Neural cell (in vitro differentiated cells): ENCODE data around the gene AGAP2. TPM values are rescaled to one million over a fixed set of nuclear protein-coding genes. Genes with fewer than 3 reads are reported as not detected.

ENCODE experiments used
- H2AFZ ChIP-seq: fragments of 200-600, 300-800 bp; sonication (generic), shearing (Covaris generic); 2 replicates; pipeline ENCODE4 v1.6.0; 2014; ENCODE audit warnings: low read depth, mild to moderate bottlenecking, antibody characterized with exemption, low read length, moderate library complexity
- H3F3A ChIP-seq: fragments of 200-600 bp; shearing (Covaris generic); 2 replicates; pipeline ENCODE4 v1.6.1; 2016; ENCODE audit warnings: mild to moderate bottlenecking, moderate library complexity, mixed read lengths, antibody characterized with exemption, low read length; ENCODE audit not compliant: insufficient read depth, poor library complexity, severe bottlenecking
- H3K27ac ChIP-seq: fragments of 200-600, 300-800 bp; sonication (generic), shearing (Covaris generic); 2 replicates; pipeline ENCODE4 v1.5.1; 2014; ENCODE audit warnings: mild to moderate bottlenecking, low read length, moderate library complexity
- H3K27me3 ChIP-seq: fragments of 300-800, 200-600 bp; sonication (generic), shearing (Covaris generic); 2 replicates; pipeline ENCODE4 v1.6.0; 2014; ENCODE audit warnings: mild to moderate bottlenecking, low read depth, low read length, moderate library complexity; ENCODE audit not compliant: insufficient read depth
- H3K36me3 ChIP-seq: fragments of 300-800, 200-600 bp; sonication (generic), shearing (Covaris generic); 2 replicates; pipeline ENCODE4 v1.5.1; 2014; ENCODE audit warnings: mild to moderate bottlenecking, antibody characterized with exemption, low read length, moderate library complexity; ENCODE audit not compliant: insufficient read depth
- H3K4me2 ChIP-seq: fragments of 300-800, 200-600 bp; sonication (generic), shearing (Covaris generic); 2 replicates; pipeline ENCODE4 v1.6.0; 2014; ENCODE audit warnings: mild to moderate bottlenecking, low read length
- H3K4me3 ChIP-seq: fragments of 300-800, 200-600 bp; sonication (generic), shearing (Covaris generic); 2 replicates; pipeline ENCODE4 v1.5.1; 2014; ENCODE audit warnings: mild to moderate bottlenecking, low read length, moderate library complexity
- H3K79me2 ChIP-seq: fragments of 200-600 bp; shearing (Covaris generic); replicated peaks from 2 replicates; pipeline ENCODE4 v1.6.0; 2014; ENCODE audit warnings: mild to moderate bottlenecking, low read length, moderate library complexity; ENCODE audit not compliant: insufficient read depth
- H3K9ac ChIP-seq: fragments of 300-800, 200-600 bp; sonication (generic), shearing (Covaris generic); 2 replicates; pipeline ENCODE4 v1.6.1; 2016; ENCODE audit warnings: mild to moderate bottlenecking, low read length, mixed read lengths
- H3K9me2 ChIP-seq: fragments of 200-600 bp; shearing (Covaris generic); 2 replicates; pipeline ENCODE4 v1.6.1; 2016; ENCODE audit warnings: mild to moderate bottlenecking, low read length, mixed read lengths; ENCODE audit not compliant: insufficient read depth
- H3K9me3 ChIP-seq: fragments of 200-600, 300-800 bp; sonication (generic), shearing (Covaris generic); 2 replicates; pipeline ENCODE4 v1.6.1; 2016; ENCODE audit warnings: mild to moderate bottlenecking, mixed run types, low read length, moderate library complexity, mixed read lengths
- H4K20me1 ChIP-seq: fragments of 200-600 bp; shearing (Covaris generic); 2 replicates; pipeline ENCODE4 v1.6.1; 2016; ENCODE audit warnings: mild to moderate bottlenecking, mixed run types; ENCODE audit not compliant: insufficient read depth
- CTCF ChIP-seq: fragments of 450-650 bp; IDR thresholded peaks from 2 replicates; pipeline ENCODE4 v1.5.1; 2014; ENCODE audit warnings: antibody characterized with exemption, mild to moderate bottlenecking, moderate library complexity; ENCODE audit not compliant: poor library complexity, severe bottlenecking
- EP300 ChIP-seq: fragments of 450-650 bp; conservative IDR thresholded peaks from 2 replicates; pipeline ENCODE4 v1.6.1; 2014; ENCODE audit warnings: antibody characterized with exemption, mild to moderate bottlenecking, moderate library complexity; ENCODE audit not compliant: poor library complexity, severe bottlenecking
- EZH2 ChIP-seq: fragments of 200-600, 300-800 bp; shearing (Covaris generic), sonication (generic); IDR thresholded peaks from 2 replicates; pipeline ENCODE4 v1.6.1; 2014; ENCODE audit warnings: antibody characterized with exemption, low read length, borderline replicate concordance, mild to moderate bottlenecking; ENCODE audit not compliant: insufficient read depth, poor library complexity, severe bottlenecking
- MXI1 ChIP-seq: fragments of 450-650 bp; conservative IDR thresholded peaks from 2 replicates; pipeline ENCODE4 v1.6.1; 2014; ENCODE audit warnings: antibody characterized with exemption, mild to moderate bottlenecking; ENCODE audit not compliant: poor library complexity, severe bottlenecking
- POLR2AphosphoS5 ChIP-seq: IDR thresholded peaks from 2 replicates; pipeline ENCODE4 v1.6.1; 2012
- RAD21 ChIP-seq: fragments of 450-650 bp; conservative IDR thresholded peaks from 2 replicates; pipeline ENCODE4 v1.6.1; 2014; ENCODE audit warnings: antibody characterized with exemption, mild to moderate bottlenecking, moderate library complexity
- SMC3 ChIP-seq: fragments of 450-650 bp; conservative IDR thresholded peaks from 2 replicates; pipeline ENCODE4 v1.6.1; 2014; ENCODE audit warnings: antibody characterized with exemption, mild to moderate bottlenecking, moderate library complexity; ENCODE audit not compliant: poor library complexity
- TAF1 ChIP-seq: IDR thresholded peaks from 2 replicates; pipeline ENCODE4 v1.6.1; 2012; ENCODE audit warnings: low read depth
- polyA plus RNA-seq: library from polyadenylated mRNA; depleted of rRNA; stranded (reverse); fragments of >200 nt; gene quantifications from 2 replicates; pipeline ENCODE4 v1.2.3, GENCODE V29; 2014
- TF ChIP-seq, protein P1 (sequence below): IDR thresholded peaks from 2 replicates; pipeline ENCODE4 v1.6.1; 2012; ENCODE audit warnings: borderline replicate concordance

The AGAP2 gene
- polyA plus RNA-seq, 1 donor from 2014 or later: 19.3 TPM

DNA sequence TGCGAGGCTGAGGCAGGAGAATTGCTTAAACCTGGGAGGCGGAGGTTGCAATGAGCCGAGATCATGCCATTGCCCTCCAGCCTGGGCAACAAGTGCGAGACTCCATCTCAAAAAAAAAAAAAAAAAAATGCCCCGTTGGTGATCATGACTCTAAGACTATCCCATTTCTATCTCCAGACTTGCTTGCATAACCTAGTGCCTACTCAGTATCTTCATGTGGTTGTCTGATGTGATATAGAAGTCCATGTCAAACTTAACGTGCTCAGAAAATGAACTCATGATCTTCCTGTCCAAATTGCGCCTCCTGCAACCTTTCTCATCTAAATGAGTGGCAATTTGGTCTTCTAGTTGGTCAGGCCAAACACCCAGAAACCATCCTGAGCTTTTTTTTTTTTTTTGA lies 39.4 kb upstream of the AGAP2 start:
- Histone ChIP-seq H3K4me2 (no peak overlapping the region), H3F3A (no peaks in the 10 kb centered on the region)
- TF ChIP-seq, protein P1, sequence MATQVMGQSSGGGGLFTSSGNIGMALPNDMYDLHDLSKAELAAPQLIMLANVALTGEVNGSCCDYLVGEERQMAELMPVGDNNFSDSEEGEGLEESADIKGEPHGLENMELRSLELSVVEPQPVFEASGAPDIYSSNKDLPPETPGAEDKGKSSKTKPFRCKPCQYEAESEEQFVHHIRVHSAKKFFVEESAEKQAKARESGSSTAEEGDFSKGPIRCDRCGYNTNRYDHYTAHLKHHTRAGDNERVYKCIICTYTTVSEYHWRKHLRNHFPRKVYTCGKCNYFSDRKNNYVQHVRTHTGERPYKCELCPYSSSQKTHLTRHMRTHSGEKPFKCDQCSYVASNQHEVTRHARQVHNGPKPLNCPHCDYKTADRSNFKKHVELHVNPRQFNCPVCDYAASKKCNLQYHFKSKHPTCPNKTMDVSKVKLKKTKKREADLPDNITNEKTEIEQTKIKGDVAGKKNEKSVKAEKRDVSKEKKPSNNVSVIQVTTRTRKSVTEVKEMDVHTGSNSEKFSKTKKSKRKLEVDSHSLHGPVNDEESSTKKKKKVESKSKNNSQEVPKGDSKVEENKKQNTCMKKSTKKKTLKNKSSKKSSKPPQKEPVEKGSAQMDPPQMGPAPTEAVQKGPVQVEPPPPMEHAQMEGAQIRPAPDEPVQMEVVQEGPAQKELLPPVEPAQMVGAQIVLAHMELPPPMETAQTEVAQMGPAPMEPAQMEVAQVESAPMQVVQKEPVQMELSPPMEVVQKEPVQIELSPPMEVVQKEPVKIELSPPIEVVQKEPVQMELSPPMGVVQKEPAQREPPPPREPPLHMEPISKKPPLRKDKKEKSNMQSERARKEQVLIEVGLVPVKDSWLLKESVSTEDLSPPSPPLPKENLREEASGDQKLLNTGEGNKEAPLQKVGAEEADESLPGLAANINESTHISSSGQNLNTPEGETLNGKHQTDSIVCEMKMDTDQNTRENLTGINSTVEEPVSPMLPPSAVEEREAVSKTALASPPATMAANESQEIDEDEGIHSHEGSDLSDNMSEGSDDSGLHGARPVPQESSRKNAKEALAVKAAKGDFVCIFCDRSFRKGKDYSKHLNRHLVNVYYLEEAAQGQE: no peak
- TF ChIP-seq SMC3 (no peak), CTCF (no peak)

GRCh38 chr12:57777367-57777766 lies 38.8 kb upstream of the AGAP2 start:
- Histone ChIP-seq H4K20me1 (no peaks in the 10 kb centered on the region), H3K79me2 (no peaks in the 10 kb centered on the region), H3K27ac (no peak overlapping the region), H3K9ac (no peak overlapping the region), H2AFZ (no peak overlapping the region), H3K36me3 (no peaks in the 10 kb centered on the region), H3K4me2 (no peak overlapping the region), H3F3A (no peaks in the 10 kb centered on the region), H3K9me3 (no peaks in the 10 kb centered on the region), H3K9me2 (no peaks in the 10 kb centered on the region), H3K27me3 (no peaks in the 10 kb centered on the region), H3K4me3 (no peak overlapping the region)
- TF ChIP-seq RAD21: no peak
- TF ChIP-seq SMC3: no peak
- no peak for TF ChIP-seq CTCF
- TF ChIP-seq EZH2: no peak
- TF ChIP-seq MXI1: no peak
- TF ChIP-seq, protein P1: no peak
- no peak for TF ChIP-seq EP300
- no peak for TF ChIP-seq TAF1
- TF ChIP-seq POLR2AphosphoS5: no peak

More for the DNA sequence above, 39.4 kb upstream of the AGAP2 start:
- Histone ChIP-seq H3K9me2 (no peaks in the 10 kb centered on the region), H3K27me3 (no peaks in the 10 kb centered on the region), H3K36me3 (no peaks in the 10 kb centered on the region), H3K9me3 (no peaks in the 10 kb centered on the region), H2AFZ (no peak overlapping the region), H3K4me3 (no peak overlapping the region), H3K27ac (no peak overlapping the region), H3K9ac (no peak overlapping the region), H3K79me2 (peaks cover 3% of the 10 kb centered on the region), H4K20me1 (no peaks in the 10 kb centered on the region)
